Tibial artery (tissue), 4 donors: ENCODE results near the gene EMID1.

ENCODE experiments used
- DNase-seq, 2 donors: peaks; one replicate each; pipeline ENCODE4 v3.0.0-alpha.2; 2019
- H3K27ac ChIP-seq, 2 donors: fragments of 200-600 bp; sonication (generic) in 1 of 2; 1 replicate in 1 of 2; 2 replicates in 1 of 2; pipeline ENCODE4 v1.5.1; 2018 to 2019; ENCODE audit warnings: mild to moderate bottlenecking in 1 of 2
- H3K27me3 ChIP-seq, 2 donors: fragments of 200-600 bp; sonication (generic) in 1 of 2; one replicate each; pipeline versions ENCODE4 v1.5.1 to v1.6.0; 2016 to 2019
- H3K36me3 ChIP-seq, 3 donors: fragments of 200-600 bp; sonication (generic) in 2 of 3; one replicate each; pipeline ENCODE4 v1.5.1; 2016 to 2019; ENCODE audit warnings: mild to moderate bottlenecking in 2 of 3
- H3K4me1 ChIP-seq, 4 donors: fragments of 200-600 bp; sonication (generic) in 2 of 4; 1 replicate in 3 of 4; 2 replicates in 1 of 4; pipeline ENCODE4 v1.5.1; 2016 to 2019
- H3K4me3 ChIP-seq, 2 donors: fragments of 200-600 bp; sonication (generic) in 1 of 2; 1 replicate in 1 of 2; 2 replicates in 1 of 2; pipeline ENCODE4 v1.5.1; 2018 to 2019; ENCODE audit warnings: mild to moderate bottlenecking in 2 of 2
- H3K9me3 ChIP-seq, 3 donors: fragments of 200-600 bp; sonication (generic) in 1 of 3; one replicate each; pipeline ENCODE4 v1.5.1; 2016 to 2019
- CTCF ChIP-seq, 2 experiments: fragments of 200-600 bp in 1 of 2; fragments of 450-650 bp in 1 of 2; IDR thresholded peaks; one replicate each; pipeline ENCODE4 v1.5.1; 2017 to 2019; ENCODE audit warnings: antibody characterized with exemption in 2 of 2, mild to moderate bottlenecking in 1 of 2, moderate library complexity in 1 of 2
- intact Hi-C: fragments of 100-400 bp; cut with DNase I; formaldehyde crosslinking; loops from one replicate; pipeline ENCODE4 v1.15.0; 2023; ENCODE audit warnings: low total_unique reads

EMID1 gene

GRCh38 chr22:29205594-29206371 is at the start of gene EMID1:
Gene EMID1, plus strand, starts transcription at chr22:29205896. Its CDS starts 143 bp downstream, at chr22:29206039.
- DNase-seq = no peak
- Histone ChIP-seq H3K4me3 (peak within 1 kb of the TSS; percentile 32 to 52), H3K9me3 (no peaks in the 10 kb centered on the region), H3K36me3 (no peaks in the 10 kb centered on the region), H3K27ac (no peak within 1 kb of the TSS), H3K4me1 (peaks cover 0 to 10% (median 7%) of the 10 kb centered on the region in 4 donors), H3K27me3 (peaks cover 0 to 39% of the 10 kb centered on the region in 2 donors)
- intact Hi-C loops = no loop called here
- no peak for TF ChIP-seq CTCF (IDR thresholded peaks at IDR 0.05)

DNA sequence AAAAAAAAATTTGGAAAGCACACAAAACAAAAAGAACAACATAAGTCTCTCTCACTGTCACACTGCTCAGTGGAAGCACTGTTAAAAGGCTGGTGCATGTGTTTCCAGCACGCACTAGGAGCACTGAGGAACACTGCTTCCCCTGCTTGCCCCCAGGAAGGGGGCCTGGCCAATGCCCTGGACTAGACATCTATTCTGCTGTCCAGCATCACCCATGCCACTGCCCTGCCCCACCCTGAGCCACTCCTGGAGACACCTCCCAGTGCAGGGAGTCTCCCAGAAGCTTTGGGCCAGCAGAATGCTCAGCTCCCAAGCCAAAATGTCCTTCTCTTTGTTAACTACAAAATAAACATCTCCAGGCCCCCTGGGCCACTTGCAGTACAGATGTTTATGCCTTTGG is 49.7 kb upstream of the EMID1 start:
- peak in 1 of 2 donors; percentile 25 for DNase-seq
- Histone ChIP-seq H3K36me3 (no peaks in the 10 kb centered on the region), H3K4me3 (no peak overlapping the region), H3K9me3 (no peaks in the 10 kb centered on the region), H3K27ac (no peak overlapping the region), H3K27me3 (peaks cover 0 to 12% of the 10 kb centered on the region in 2 donors), H3K4me1 (peaks cover 0 to 16% (median 11%) of the 10 kb centered on the region in 4 donors)
- no peak for TF ChIP-seq CTCF (IDR thresholded peaks at IDR 0.05)
- intact Hi-C loops = no loop called here

DNA sequence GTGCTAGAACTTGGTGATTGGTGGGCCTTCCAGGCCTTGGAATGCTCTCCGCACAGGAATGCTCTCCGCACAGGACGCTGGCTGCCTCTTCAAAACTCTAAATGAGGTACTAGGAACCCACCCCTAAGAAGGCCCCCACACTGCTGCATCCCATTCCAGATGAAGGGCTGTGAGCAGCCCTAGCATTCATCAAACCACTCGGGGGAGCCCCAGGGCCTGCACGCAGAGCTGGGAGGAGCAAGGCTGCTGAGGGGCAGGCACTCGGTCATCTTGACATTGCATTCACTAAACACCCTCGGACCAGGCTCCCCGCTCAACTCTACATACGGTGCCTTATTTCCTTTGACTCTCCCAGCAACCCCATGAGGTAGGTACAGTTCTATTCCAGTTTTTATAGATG is 49.2 kb upstream of the EMID1 start:
- Histone ChIP-seq H3K4me3 (no peak overlapping the region), H3K27me3 (peaks cover 0 to 12% of the 10 kb centered on the region in 2 donors), H3K4me1 (peaks cover 0 to 16% (median 11%) of the 10 kb centered on the region in 4 donors), H3K9me3 (no peaks in the 10 kb centered on the region), H3K36me3 (no peaks in the 10 kb centered on the region), H3K27ac (no peak overlapping the region)
- TF ChIP-seq CTCF (IDR thresholded peaks at IDR 0.05) = no peak
- intact Hi-C loops = no loop called here
- peak in 1 of 2 donors; percentile 46 for DNase-seq

GRCh38 chr22:29157759-29158535 is 47.7 kb upstream of the EMID1 start:
- intact Hi-C loops = no loop called here
- peaks cover 0 to 9% (median 7%) of the 10 kb centered on the region in 4 donors for H3K4me1 ChIP-seq
- H3K36me3 ChIP-seq = no peaks in the 10 kb centered on the region
- H3K27me3 ChIP-seq = peaks cover 0 to 12% of the 10 kb centered on the region in 2 donors
- H3K9me3 ChIP-seq = no peaks in the 10 kb centered on the region
- H3K27ac ChIP-seq = no peak overlapping the region
- no peak overlapping the region for H3K4me3 ChIP-seq
- TF ChIP-seq CTCF (IDR thresholded peaks at IDR 0.05) = no peak
- DNase-seq = peak in 1 of 2 donors; percentile 51

GRCh38 chr22:29158546-29158945 is 47.1 kb upstream of the EMID1 start:
- Histone ChIP-seq H3K4me3 (no peak overlapping the region), H3K9me3 (no peaks in the 10 kb centered on the region), H3K4me1 (peaks cover 0 to 9% (median 7%) of the 10 kb centered on the region in 4 donors), H3K36me3 (no peaks in the 10 kb centered on the region), H3K27ac (no peak overlapping the region), H3K27me3 (peaks cover 0 to 12% of the 10 kb centered on the region in 2 donors)
- peak in 1 of 2 donors; percentile 15 for DNase-seq
- intact Hi-C loops = no loop called here
- TF ChIP-seq CTCF (IDR thresholded peaks at IDR 0.05) = no peak
